Urothelium cell line (cell line): Measurements from ENCODE around the gene SLC2A9.

Experiments
- DNase-seq: peaks from one replicate; pipeline ENCODE4 v3.0.0; 2011; ENCODE audit warnings: low spot score, mixed read lengths
- FAIRE-seq: peaks from 2 replicates; lab custom pipeline; 2011; peaks lifted over from hg19 to GRCh38; lab: Jason Lieb, UNC

The SLC2A9 gene

GRCh38 chr4:10020871-10021652 lies at the start of gene SLC2A9:
Gene SLC2A9, minus strand, starts transcription at chr4:10021497. Its CDS starts 68 bp downstream, at chr4:10021429.
- FAIRE-seq, result no peak

GRCh38 chr4:10069075-10069642 lies 47.9 kb upstream of the SLC2A9 start:
- DNase-seq (no peak), FAIRE-seq (no peak)

More at GRCh38 chr4:10020871-10021652, at the start of gene SLC2A9:
- no peak for DNase-seq

GRCh38 chr4:10066670-10067651 lies 45.7 kb upstream of the SLC2A9 start:
- FAIRE-seq (no peak), DNase-seq (no peak)

DNA sequence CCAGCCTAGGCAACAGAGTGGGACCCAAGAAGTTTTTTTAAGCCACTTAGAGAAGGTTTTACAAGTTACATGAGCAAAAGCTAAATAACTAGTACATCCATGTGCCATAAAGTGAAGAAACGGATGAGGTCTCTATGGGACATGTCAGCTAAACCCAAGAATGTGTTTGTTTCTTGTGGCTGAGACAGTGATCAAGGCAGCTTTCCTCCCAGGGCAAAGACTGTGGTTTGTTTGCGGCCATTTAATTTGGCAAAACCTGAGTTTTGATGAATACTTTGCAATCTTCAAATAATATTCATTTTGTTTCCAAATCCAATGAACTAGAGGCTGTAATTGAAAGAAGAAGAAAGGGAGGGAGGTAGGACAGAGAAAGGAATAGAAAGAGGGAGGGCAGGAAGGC lies 44.9 kb upstream of the SLC2A9 start:
- FAIRE-seq, result no peak
- no peak for DNase-seq

GRCh38 chr4:10063544-10064300 lies 42.4 kb upstream of the SLC2A9 start:
- no peak for FAIRE-seq
- no peak for DNase-seq

GRCh38 chr4:10061650-10062415 lies 40.5 kb upstream of the SLC2A9 start:
- DNase-seq, result no peak
- no peak for FAIRE-seq

DNA sequence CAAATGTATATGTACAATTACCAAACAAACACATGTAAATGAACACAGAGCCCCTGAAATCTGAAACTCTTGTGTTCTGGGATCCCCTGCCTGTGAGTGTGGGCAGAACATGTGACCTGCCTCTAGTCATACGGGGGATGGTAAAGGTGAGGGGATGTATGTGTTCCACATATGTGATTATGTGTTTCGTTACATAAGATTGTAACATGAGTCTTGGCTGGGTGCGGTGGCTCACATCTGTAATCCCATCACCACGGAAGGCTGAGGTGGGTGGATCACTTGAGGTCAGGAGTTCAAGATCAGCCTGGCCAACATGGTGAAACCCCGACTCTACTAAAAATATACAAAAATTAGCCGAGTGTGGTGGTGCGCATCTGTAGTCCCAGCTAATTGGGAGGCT lies 37.1 kb upstream of the SLC2A9 start:
- no peak for DNase-seq
- FAIRE-seq, result no peak

DNA sequence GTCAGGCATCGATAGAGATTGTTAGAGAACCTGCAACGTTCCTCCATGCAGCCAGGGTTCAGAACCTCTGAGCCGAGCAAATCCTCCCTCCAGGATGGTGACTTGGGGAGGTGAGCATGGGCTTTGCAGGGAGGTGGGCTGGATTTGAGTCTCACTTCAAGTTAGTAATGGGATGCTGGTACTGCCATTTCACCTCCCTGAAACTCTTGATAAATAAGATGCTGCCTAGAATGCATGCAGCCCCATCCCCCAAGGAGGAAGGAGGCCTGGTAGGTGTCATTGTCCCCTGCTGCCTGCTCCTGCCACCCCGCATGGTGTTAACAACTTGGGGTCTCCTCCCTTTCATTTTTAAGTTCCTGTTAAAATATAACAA lies 35.7 kb upstream of the SLC2A9 start:
- DNase-seq, result no peak
- FAIRE-seq, result no peak

- DNase-seq, result no peak
- FAIRE-seq, result no peak
Measured at GRCh38 chr4:10056334-10057022, 35.2 kb upstream of the SLC2A9 start.

- DNase-seq (no peak), FAIRE-seq (no peak)
Measured at GRCh38 chr4:10055871-10056270, 34.6 kb upstream of the SLC2A9 start.

DNA sequence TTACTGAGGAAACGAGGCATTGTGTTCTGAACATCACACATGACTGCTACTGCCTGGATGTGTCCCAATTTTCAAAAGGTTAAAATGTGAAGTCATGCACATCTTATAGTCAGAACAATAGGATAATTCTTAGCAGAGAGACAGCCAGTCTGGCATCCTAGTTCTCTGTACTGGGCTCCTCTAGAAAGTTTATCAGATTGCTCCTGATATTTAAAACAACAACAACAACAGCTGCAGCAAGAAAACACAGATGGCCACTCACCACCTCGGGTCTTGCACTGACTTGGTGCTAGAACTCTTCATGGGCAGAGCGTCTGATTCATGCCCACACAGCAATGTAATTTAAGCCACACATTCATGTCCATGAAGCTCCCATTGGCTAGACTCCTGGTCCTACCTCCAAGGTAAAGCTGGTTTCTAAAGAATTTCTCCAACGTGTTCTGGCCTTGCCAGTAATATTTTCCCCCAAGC lies 33.3 kb upstream of the SLC2A9 start:
- FAIRE-seq, result no peak
- no peak for DNase-seq

DNA sequence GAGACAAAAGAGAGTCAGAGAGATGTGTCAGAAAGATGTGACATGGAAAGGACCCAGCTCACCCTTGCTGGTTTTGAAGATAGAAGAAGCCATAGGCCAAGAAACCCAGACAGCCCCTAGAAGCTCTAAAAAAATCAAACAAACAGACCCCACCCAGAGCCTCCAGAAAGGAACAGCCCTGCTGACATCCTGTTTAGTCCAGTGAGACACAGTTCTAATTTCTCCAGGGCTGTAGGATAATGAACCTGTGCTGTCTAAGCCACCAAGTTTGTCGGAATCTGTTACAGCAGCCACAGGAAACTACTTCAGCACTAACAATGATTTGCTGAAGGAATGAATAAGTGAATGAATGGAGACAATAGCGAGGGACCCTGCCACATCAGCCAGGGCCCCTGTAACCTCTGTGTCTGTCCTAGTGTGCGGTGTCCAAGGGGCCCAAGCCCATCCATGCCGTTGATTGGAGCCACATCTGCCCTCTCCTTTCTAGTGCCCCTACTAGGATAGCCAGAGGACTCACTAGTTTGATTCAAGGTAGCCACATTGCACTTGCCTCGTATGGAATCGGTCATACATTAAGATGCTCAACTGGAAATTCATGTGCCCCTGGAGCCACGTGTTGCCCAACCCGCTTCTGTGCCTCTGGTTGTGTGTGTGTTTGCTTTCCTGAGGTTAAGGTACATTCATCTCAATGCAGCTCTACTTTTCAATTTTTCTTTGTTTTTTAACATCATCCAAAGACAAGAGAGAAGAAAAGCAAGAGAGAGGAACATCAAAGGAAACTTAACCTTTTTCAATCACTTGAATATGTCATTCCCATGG lies 32.5 kb upstream of the SLC2A9 start:
- DNase-seq, result no peak
- no peak for FAIRE-seq

- DNase-seq (no peak), FAIRE-seq (no peak)
Measured at GRCh38 chr4:10051517-10052135, 30.3 kb upstream of the SLC2A9 start.

GRCh38 chr4:10050721-10051120 lies 29.4 kb upstream of the SLC2A9 start:
- FAIRE-seq, result no peak
- no peak for DNase-seq

GRCh38 chr4:10050261-10050661 lies 29.0 kb upstream of the SLC2A9 start:
- FAIRE-seq (no peak), DNase-seq (no peak)

GRCh38 chr4:10048941-10049697 lies 27.8 kb upstream of the SLC2A9 start:
- no peak for DNase-seq
- FAIRE-seq, result no peak

DNA sequence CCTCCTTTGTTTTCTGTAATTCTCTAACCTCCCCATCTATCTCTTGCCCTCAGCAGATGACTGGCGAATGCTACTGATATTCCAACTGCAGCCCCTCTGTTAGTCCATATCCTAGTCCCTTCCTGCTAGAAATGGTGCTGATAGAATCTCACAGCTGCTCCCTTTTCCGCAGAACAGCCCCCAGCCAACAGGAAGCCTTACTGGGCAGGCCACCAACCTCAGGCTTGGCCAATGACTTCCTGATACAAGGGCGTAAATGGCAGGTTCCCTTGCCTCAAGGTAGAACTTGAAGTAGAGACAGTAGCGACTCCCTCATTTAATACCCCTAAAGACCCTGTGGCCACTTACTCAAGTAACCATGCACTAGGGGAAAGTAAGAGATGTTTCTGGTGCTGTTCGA lies 26.7 kb upstream of the SLC2A9 start:
- DNase-seq (no peak), FAIRE-seq (no peak)
